ENCODE data around the gene RIC8A. TPM values are rescaled to one million over a fixed set of nuclear protein-coding genes. Genes with fewer than 3 reads are reported as not detected.

The RIC8A gene
- total and polyA plus RNA-seq, 10 of the 15 experiments (the other 5 are each of a cell fraction or from before 2014, with no cell fraction given), result 10.4 to 157 (median 81.4) TPM

DNA sequence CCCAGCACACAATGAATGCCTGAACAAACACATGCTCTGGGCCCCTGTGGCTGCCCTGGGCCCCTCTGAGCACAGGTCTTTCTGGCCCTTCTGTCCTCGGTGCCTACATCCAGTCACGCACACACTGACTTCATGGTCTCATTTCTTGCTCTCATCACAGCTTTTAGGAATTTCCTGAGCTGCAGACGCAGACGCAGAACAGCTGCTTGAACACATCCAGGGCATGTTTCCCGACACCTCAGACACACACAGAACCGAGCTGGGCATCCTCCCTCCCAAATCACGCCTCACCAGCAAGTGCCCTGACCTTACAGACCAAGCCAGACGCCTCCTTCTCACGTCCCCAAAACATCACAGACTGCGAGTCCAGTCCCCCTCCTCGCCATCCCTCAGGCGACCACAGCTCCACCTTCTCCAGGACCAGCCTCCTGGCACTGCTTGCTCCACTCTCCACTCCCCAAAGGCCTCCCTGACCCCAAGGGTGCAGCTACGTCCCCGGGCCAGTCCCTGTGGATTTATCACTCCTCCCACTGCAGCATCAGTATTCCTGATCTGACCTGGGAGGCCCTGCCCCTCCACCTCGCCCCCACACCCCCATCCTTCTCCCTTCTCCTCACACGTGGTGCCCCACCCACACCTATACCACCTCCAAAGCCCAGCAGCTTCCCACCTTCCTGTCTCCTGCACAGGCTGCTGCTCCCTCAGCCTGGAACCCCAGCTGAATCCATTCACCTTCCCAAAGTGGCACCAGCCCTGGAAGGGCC, 15.7 kb downstream of the RIC8A start:
- Histone ChIP-seq H4K20me1 (ENCODE audit: control insufficient read depth, insufficient read depth) (no peaks in the 10 kb centered on the region), H3K36me3 (ENCODE audit: control insufficient read depth in 2 of 2, insufficient read depth in 2 of 2, low read length in 1 of 2) (peaks cover 0 to 3% of the 10 kb centered on the region in 2 experiments; a peak in 2 of 4 replicates), H3K9ac (ENCODE audit: control insufficient read depth, insufficient read depth, low read length) (no peak overlapping the region), H3K27ac (ENCODE audit: control insufficient read depth, insufficient read depth) (no peak overlapping the region), H3K27me3 (replicated peaks in 1 of 2; ENCODE audit: control insufficient read depth in 2 of 2, insufficient read depth in 2 of 2, low read length in 1 of 2) (no peaks in the 10 kb centered on the region), H3K9me3 (replicated peaks; ENCODE audit: control insufficient read depth, insufficient read depth, low read length) (no peaks in the 10 kb centered on the region), H3K79me2 (ENCODE audit: control insufficient read depth, insufficient read depth, low read length) (no peaks in the 10 kb centered on the region), H3K4me2 (ENCODE audit: control insufficient read depth, insufficient read depth) (no peak overlapping the region), H2AFZ (ENCODE audit: control insufficient read depth, low read depth, low read length) (no peak overlapping the region), H3K4me3 (no peak overlapping the region), H3K4me1 (ENCODE audit: control insufficient read depth, insufficient read depth, low read length) (no peaks in the 10 kb centered on the region)
- ATAC-seq (no peak), FAIRE-seq (no peak), DNase-seq (ENCODE audit: low read depth, low spot score) (no peak)
- intact Hi-C loops (cut with micrococcal nuclease; ENCODE audit: unreplicated experiment) (no loop called here), in situ Hi-C loops (cut with MboI) (no loop called here)
- RAD21 ChIA-PET (ENCODE audit: unreplicated experiment), result no interaction called here
- POLR2A ChIA-PET, result no interaction called here
- BruUV-seq (replicated peaks), result no TSS peak
- SMC1A ChIA-PET (ENCODE audit: uncharacterized antibody, unreplicated experiment), result no interaction called here
- TF ChIP-seq, protein P1, sequence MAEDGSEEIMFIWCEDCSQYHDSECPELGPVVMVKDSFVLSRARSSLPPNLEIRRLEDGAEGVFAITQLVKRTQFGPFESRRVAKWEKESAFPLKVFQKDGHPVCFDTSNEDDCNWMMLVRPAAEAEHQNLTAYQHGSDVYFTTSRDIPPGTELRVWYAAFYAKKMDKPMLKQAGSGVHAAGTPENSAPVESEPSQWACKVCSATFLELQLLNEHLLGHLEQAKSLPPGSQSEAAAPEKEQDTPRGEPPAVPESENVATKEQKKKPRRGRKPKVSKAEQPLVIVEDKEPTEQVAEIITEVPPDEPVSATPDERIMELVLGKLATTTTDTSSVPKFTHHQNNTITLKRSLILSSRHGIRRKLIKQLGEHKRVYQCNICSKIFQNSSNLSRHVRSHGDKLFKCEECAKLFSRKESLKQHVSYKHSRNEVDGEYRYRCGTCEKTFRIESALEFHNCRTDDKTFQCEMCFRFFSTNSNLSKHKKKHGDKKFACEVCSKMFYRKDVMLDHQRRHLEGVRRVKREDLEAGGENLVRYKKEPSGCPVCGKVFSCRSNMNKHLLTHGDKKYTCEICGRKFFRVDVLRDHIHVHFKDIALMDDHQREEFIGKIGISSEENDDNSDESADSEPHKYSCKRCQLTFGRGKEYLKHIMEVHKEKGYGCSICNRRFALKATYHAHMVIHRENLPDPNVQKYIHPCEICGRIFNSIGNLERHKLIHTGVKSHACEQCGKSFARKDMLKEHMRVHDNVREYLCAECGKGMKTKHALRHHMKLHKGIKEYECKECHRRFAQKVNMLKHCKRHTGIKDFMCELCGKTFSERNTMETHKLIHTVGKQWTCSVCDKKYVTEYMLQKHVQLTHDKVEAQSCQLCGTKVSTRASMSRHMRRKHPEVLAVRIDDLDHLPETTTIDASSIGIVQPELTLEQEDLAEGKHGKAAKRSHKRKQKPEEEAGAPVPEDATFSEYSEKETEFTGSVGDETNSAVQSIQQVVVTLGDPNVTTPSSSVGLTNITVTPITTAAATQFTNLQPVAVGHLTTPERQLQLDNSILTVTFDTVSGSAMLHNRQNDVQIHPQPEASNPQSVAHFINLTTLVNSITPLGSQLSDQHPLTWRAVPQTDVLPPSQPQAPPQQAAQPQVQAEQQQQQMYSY (CRISPR knock-in tag; IDR thresholded peaks at IDR 0.05), result no peak
- TF ChIP-seq TBL1XR1 (IDR thresholded peaks at IDR 0.05; ENCODE audit: low read depth, low read length), result no peak
- TF ChIP-seq, protein P2, sequence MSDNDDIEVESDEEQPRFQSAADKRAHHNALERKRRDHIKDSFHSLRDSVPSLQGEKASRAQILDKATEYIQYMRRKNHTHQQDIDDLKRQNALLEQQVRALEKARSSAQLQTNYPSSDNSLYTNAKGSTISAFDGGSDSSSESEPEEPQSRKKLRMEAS (IDR thresholded peaks at IDR 0.05; ENCODE audit: low read depth, low read length), result no peak
- no peak for TF ChIP-seq ESRRA (IDR thresholded peaks at IDR 0.05; ENCODE audit: low read length)
- TF ChIP-seq FOXM1 (IDR thresholded peaks at IDR 0.05; ENCODE audit: low read depth, low read length), result no peak
- TF ChIP-seq, protein P3, sequence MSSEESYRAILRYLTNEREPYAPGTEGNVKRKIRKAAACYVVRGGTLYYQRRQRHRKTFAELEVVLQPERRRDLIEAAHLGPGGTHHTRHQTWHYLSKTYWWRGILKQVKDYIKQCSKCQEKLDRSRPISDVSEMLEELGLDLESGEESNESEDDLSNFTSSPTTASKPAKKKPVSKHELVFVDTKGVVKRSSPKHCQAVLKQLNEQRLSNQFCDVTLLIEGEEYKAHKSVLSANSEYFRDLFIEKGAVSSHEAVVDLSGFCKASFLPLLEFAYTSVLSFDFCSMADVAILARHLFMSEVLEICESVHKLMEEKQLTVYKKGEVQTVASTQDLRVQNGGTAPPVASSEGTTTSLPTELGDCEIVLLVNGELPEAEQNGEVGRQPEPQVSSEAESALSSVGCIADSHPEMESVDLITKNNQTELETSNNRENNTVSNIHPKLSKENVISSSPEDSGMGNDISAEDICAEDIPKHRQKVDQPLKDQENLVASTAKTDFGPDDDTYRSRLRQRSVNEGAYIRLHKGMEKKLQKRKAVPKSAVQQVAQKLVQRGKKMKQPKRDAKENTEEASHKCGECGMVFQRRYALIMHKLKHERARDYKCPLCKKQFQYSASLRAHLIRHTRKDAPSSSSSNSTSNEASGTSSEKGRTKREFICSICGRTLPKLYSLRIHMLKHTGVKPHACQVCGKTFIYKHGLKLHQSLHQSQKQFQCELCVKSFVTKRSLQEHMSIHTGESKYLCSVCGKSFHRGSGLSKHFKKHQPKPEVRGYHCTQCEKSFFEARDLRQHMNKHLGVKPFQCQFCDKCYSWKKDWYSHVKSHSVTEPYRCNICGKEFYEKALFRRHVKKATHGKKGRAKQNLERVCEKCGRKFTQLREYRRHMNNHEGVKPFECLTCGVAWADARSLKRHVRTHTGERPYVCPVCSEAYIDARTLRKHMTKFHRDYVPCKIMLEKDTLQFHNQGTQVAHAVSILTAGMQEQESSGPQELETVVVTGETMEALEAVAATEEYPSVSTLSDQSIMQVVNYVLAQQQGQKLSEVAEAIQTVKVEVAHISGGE (CRISPR knock-in tag; IDR thresholded peaks at IDR 0.05), result no peak
- TF ChIP-seq ZNF384 (IDR thresholded peaks at IDR 0.05; ENCODE audit: borderline replicate concordance, low read depth, low read length), result no peak
- TF ChIP-seq LARP7 (IDR thresholded peaks at IDR 0.05), result no peak
- no peak for TF ChIP-seq ZNF24 (IDR thresholded peaks at IDR 0.05)
- no peak for TF ChIP-seq SPI1 (IDR thresholded peaks at IDR 0.05; ENCODE audit: borderline replicate concordance, insufficient read depth, low read depth, low read length)
- TF ChIP-seq ZSCAN29 (IDR thresholded peaks at IDR 0.05), result no peak
- TF ChIP-seq, protein P4, sequence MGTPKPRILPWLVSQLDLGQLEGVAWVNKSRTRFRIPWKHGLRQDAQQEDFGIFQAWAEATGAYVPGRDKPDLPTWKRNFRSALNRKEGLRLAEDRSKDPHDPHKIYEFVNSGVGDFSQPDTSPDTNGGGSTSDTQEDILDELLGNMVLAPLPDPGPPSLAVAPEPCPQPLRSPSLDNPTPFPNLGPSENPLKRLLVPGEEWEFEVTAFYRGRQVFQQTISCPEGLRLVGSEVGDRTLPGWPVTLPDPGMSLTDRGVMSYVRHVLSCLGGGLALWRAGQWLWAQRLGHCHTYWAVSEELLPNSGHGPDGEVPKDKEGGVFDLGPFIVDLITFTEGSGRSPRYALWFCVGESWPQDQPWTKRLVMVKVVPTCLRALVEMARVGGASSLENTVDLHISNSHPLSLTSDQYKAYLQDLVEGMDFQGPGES (IDR thresholded peaks at IDR 0.05), result no peak
- WGBS (ENCODE audit: insufficient coverage, insufficient replicate concordance, low lambda C conversion rate, missing lambda C conversion rate), result 80% methylated on average over 15 of the region's 16 CpGs
- CTCF ChIA-PET, result no interaction called here
